ENCODE results near the gene TM9SF3. TPM values are rescaled to one million over a fixed set of nuclear protein-coding genes. Genes with fewer than 3 reads are reported as not detected.

The TM9SF3 gene
- total and polyA plus RNA-seq, 2 donors, result 41.0 to 47.5 TPM

GRCh38 chr10:96619796-96620773 is 33.3 kb upstream of the TM9SF3 start:
- H3K4me3 ChIP-seq (ENCODE audit: low read length in 2 of 2), result no peak overlapping the region
- H3K4me1 ChIP-seq (ENCODE audit: control insufficient read depth in 2 of 2, insufficient read depth in 2 of 2, low read length in 2 of 2), result no peaks in the 10 kb centered on the region
- WGBS, result 92% methylated on average over 17 of the region's 17 CpGs
- H3K9me3 ChIP-seq (ENCODE audit: control insufficient read depth in 2 of 2, insufficient read depth in 1 of 2, low read length in 1 of 2), result no peaks in the 10 kb centered on the region
- H3K27me3 ChIP-seq (ENCODE audit: control insufficient read depth in 2 of 2, insufficient read depth in 1 of 2, low read length in 1 of 2), result no peaks in the 10 kb centered on the region
- no peak overlapping the region for H3K27ac ChIP-seq (ENCODE audit: low read depth in 1 of 2, low read length in 1 of 2)
- DNase-seq (ENCODE audit: low read depth in 6 of 9, low spot score in 9 of 9), result no peak
- H3K36me3 ChIP-seq (ENCODE audit: control insufficient read depth in 2 of 2, insufficient read depth in 2 of 2, low read length in 1 of 2), result no peaks in the 10 kb centered on the region

DNA sequence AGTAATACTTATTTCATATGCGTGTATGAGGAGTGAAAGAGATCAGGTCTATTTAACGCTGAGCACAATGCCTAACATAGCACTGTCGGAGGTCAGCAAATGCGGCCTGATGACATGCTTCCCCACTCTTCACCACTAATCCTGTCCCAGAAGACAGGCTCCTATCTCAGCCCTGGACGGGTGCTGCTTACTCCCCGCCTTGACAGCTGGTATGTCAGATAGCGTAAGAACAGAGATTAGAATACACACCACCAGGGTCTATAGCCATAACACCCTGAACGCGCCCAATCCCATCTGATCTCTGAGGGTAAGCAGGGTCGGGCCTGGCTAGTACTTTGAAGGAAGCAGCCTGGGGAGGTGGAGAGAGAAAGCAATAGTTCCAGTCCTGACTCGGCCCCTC is 32.3 kb upstream of the TM9SF3 start:
- Histone ChIP-seq H3K27ac (ENCODE audit: low read depth in 1 of 2, low read length in 1 of 2) (no peak overlapping the region), H3K9me3 (ENCODE audit: control insufficient read depth in 2 of 2, insufficient read depth in 1 of 2, low read length in 1 of 2) (no peaks in the 10 kb centered on the region), H3K4me3 (ENCODE audit: low read length in 2 of 2) (no peak overlapping the region), H3K36me3 (ENCODE audit: control insufficient read depth in 2 of 2, insufficient read depth in 2 of 2, low read length in 1 of 2) (no peaks in the 10 kb centered on the region), H3K4me1 (ENCODE audit: control insufficient read depth in 2 of 2, insufficient read depth in 2 of 2, low read length in 2 of 2) (no peaks in the 10 kb centered on the region), H3K27me3 (ENCODE audit: control insufficient read depth in 2 of 2, insufficient read depth in 1 of 2, low read length in 1 of 2) (no peaks in the 10 kb centered on the region)
- WGBS, result 98% methylated on average over 11 of the region's 11 CpGs
- no peak for DNase-seq (ENCODE audit: low read depth in 6 of 9, low spot score in 9 of 9)

- H3K9me3 ChIP-seq (ENCODE audit: control insufficient read depth in 2 of 2, insufficient read depth in 1 of 2, low read length in 1 of 2), result no peaks in the 10 kb centered on the region
- no peaks in the 10 kb centered on the region for H3K36me3 ChIP-seq (ENCODE audit: control insufficient read depth in 2 of 2, insufficient read depth in 2 of 2, low read length in 1 of 2)
- H3K27me3 ChIP-seq (ENCODE audit: control insufficient read depth in 2 of 2, insufficient read depth in 1 of 2, low read length in 1 of 2), result no peaks in the 10 kb centered on the region
- H3K4me3 ChIP-seq (ENCODE audit: low read length in 2 of 2), result no peak overlapping the region
- 86% methylated on average over 2 of the region's 2 CpGs for whole genome bisulfite sequencing
- no peak for DNase-seq (ENCODE audit: low read depth in 6 of 9, low spot score in 9 of 9)
- no peaks in the 10 kb centered on the region for H3K4me1 ChIP-seq (ENCODE audit: control insufficient read depth in 2 of 2, insufficient read depth in 2 of 2, low read length in 2 of 2)
- no peak overlapping the region for H3K27ac ChIP-seq (ENCODE audit: low read depth in 1 of 2, low read length in 1 of 2)
Observed at GRCh38 chr10:96618653-96619052, 31.8 kb upstream of the TM9SF3 start.

- no peaks in the 10 kb centered on the region for H3K27me3 ChIP-seq (ENCODE audit: control insufficient read depth in 2 of 2, insufficient read depth in 1 of 2, low read length in 1 of 2)
- H3K4me3 ChIP-seq (ENCODE audit: low read length in 2 of 2), result no peak overlapping the region
- H3K27ac ChIP-seq (ENCODE audit: low read depth in 1 of 2, low read length in 1 of 2), result no peak overlapping the region
- DNase-seq (ENCODE audit: low read depth in 6 of 9, low spot score in 9 of 9), result no peak
- H3K9me3 ChIP-seq (ENCODE audit: control insufficient read depth in 2 of 2, insufficient read depth in 1 of 2, low read length in 1 of 2), result no peaks in the 10 kb centered on the region
- 99% methylated on average over 4 of the region's 4 CpGs for WGBS
- no peaks in the 10 kb centered on the region for H3K36me3 ChIP-seq (ENCODE audit: control insufficient read depth in 2 of 2, insufficient read depth in 2 of 2, low read length in 1 of 2)
- no peaks in the 10 kb centered on the region for H3K4me1 ChIP-seq (ENCODE audit: control insufficient read depth in 2 of 2, insufficient read depth in 2 of 2, low read length in 2 of 2)
Observed at GRCh38 chr10:96616961-96617360, 30.1 kb upstream of the TM9SF3 start.

DNA sequence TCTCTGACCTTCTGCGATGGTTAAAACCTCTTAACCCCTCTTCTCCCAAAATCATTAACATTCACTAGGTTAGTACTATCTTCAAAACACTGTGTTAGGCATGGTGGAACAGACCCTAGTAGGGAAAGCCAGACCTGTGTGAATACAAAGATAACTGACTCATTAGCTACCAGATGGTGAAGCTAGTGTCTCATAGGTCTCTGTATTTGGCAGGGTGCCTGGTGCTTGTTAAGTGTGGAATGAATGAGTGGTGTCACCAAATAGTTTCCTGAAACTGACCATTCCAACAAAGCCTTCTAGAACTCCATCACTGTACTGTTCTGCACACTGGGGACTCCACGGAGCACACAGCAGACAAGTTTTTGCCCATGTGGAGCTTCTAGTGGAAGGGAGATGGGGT is 27.7 kb upstream of the TM9SF3 start:
- no peak overlapping the region for H3K27ac ChIP-seq (ENCODE audit: low read depth in 1 of 2, low read length in 1 of 2)

GRCh38 chr10:96613576-96613975 is 26.8 kb upstream of the TM9SF3 start:
- Histone ChIP-seq H3K27me3 (ENCODE audit: control insufficient read depth in 2 of 2, insufficient read depth in 1 of 2, low read length in 1 of 2) (no peaks in the 10 kb centered on the region), H3K9me3 (ENCODE audit: control insufficient read depth in 2 of 2, insufficient read depth in 1 of 2, low read length in 1 of 2) (no peaks in the 10 kb centered on the region), H3K27ac (ENCODE audit: low read depth in 1 of 2, low read length in 1 of 2) (no peak overlapping the region), H3K4me1 (ENCODE audit: control insufficient read depth in 2 of 2, insufficient read depth in 2 of 2, low read length in 2 of 2) (no peaks in the 10 kb centered on the region), H3K36me3 (ENCODE audit: control insufficient read depth in 2 of 2, insufficient read depth in 2 of 2, low read length in 1 of 2) (no peaks in the 10 kb centered on the region), H3K4me3 (ENCODE audit: low read length in 2 of 2) (no peak overlapping the region)
- WGBS, result 96% methylated on average over 3 of the region's 3 CpGs
- DNase-seq (ENCODE audit: low read depth in 6 of 9, low spot score in 9 of 9), result no peak

More for the DNA sequence above, 27.7 kb upstream of the TM9SF3 start:
- Histone ChIP-seq H3K9me3 (ENCODE audit: control insufficient read depth in 2 of 2, insufficient read depth in 1 of 2, low read length in 1 of 2) (no peaks in the 10 kb centered on the region), H3K36me3 (ENCODE audit: control insufficient read depth in 2 of 2, insufficient read depth in 2 of 2, low read length in 1 of 2) (no peaks in the 10 kb centered on the region), H3K27me3 (ENCODE audit: control insufficient read depth in 2 of 2, insufficient read depth in 1 of 2, low read length in 1 of 2) (no peaks in the 10 kb centered on the region), H3K4me1 (ENCODE audit: control insufficient read depth in 2 of 2, insufficient read depth in 2 of 2, low read length in 2 of 2) (no peaks in the 10 kb centered on the region), H3K4me3 (ENCODE audit: low read length in 2 of 2) (no peak overlapping the region)
- no peak for DNase-seq (ENCODE audit: low read depth in 6 of 9, low spot score in 9 of 9)
- WGBS, result 98% methylated on average over 2 of the region's 2 CpGs

- Histone ChIP-seq H3K4me3 (ENCODE audit: low read length in 2 of 2) (no peak overlapping the region), H3K27ac (ENCODE audit: low read depth in 1 of 2, low read length in 1 of 2) (no peak overlapping the region), H3K9me3 (ENCODE audit: control insufficient read depth in 2 of 2, insufficient read depth in 1 of 2, low read length in 1 of 2) (no peaks in the 10 kb centered on the region), H3K4me1 (ENCODE audit: control insufficient read depth in 2 of 2, insufficient read depth in 2 of 2, low read length in 2 of 2) (no peaks in the 10 kb centered on the region), H3K27me3 (ENCODE audit: control insufficient read depth in 2 of 2, insufficient read depth in 1 of 2, low read length in 1 of 2) (no peaks in the 10 kb centered on the region), H3K36me3 (ENCODE audit: control insufficient read depth in 2 of 2, insufficient read depth in 2 of 2, low read length in 1 of 2) (no peaks in the 10 kb centered on the region)
- DNase-seq (ENCODE audit: low read depth in 6 of 9, low spot score in 9 of 9), result no peak
- 95% methylated on average over 8 of the region's 8 CpGs for WGBS
Observed at GRCh38 chr10:96612055-96612830, 25.4 kb upstream of the TM9SF3 start.

DNA sequence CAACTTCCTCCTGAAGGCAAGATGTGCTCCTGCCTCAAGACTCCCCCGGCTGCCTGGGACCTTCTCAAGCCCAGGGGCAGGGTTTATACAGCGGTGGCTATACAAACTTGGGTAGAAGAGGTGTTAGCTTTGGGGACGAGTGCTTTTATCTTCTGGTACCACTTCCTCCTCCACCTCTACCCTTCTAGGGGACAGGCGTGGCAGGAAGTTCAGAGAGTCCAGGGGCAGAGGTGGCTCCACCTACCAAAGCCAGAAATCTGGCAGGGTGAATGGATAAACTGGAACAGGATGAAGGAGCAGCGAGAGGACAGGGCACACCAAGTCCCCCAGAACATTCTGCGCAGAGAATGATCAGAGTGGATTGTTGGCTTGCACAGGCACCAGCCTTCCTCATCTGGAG is 24.0 kb upstream of the TM9SF3 start:
- Histone ChIP-seq H3K9me3 (ENCODE audit: control insufficient read depth in 2 of 2, insufficient read depth in 1 of 2, low read length in 1 of 2) (no peaks in the 10 kb centered on the region), H3K27me3 (ENCODE audit: control insufficient read depth in 2 of 2, insufficient read depth in 1 of 2, low read length in 1 of 2) (no peaks in the 10 kb centered on the region), H3K4me1 (ENCODE audit: control insufficient read depth in 2 of 2, insufficient read depth in 2 of 2, low read length in 2 of 2) (no peaks in the 10 kb centered on the region), H3K4me3 (ENCODE audit: low read length in 2 of 2) (no peak overlapping the region), H3K27ac (ENCODE audit: low read depth in 1 of 2, low read length in 1 of 2) (no peak overlapping the region), H3K36me3 (ENCODE audit: control insufficient read depth in 2 of 2, insufficient read depth in 2 of 2, low read length in 1 of 2) (no peaks in the 10 kb centered on the region)
- no peak for DNase-seq (ENCODE audit: low read depth in 6 of 9, low spot score in 9 of 9)
- 87% methylated on average over 6 of the region's 6 CpGs for WGBS

- H3K27me3 ChIP-seq (ENCODE audit: control insufficient read depth in 2 of 2, insufficient read depth in 1 of 2, low read length in 1 of 2), result no peaks in the 10 kb centered on the region
- H3K4me1 ChIP-seq (ENCODE audit: control insufficient read depth in 2 of 2, insufficient read depth in 2 of 2, low read length in 2 of 2), result no peaks in the 10 kb centered on the region
- no peak overlapping the region for H3K27ac ChIP-seq (ENCODE audit: low read depth in 1 of 2, low read length in 1 of 2)
- H3K36me3 ChIP-seq (ENCODE audit: control insufficient read depth in 2 of 2, insufficient read depth in 2 of 2, low read length in 1 of 2), result no peaks in the 10 kb centered on the region
- 96% methylated on average over 7 of the region's 7 CpGs for WGBS
- no peaks in the 10 kb centered on the region for H3K9me3 ChIP-seq (ENCODE audit: control insufficient read depth in 2 of 2, insufficient read depth in 1 of 2, low read length in 1 of 2)
- H3K4me3 ChIP-seq (ENCODE audit: low read length in 2 of 2), result no peak overlapping the region
- no peak for DNase-seq (ENCODE audit: low read depth in 6 of 9, low spot score in 9 of 9)
Observed at GRCh38 chr10:96609510-96609909, 22.7 kb upstream of the TM9SF3 start.

All from thymus (tissue), 11 donors.